ENCODE results near the gene BCOR.

BCOR gene

GRCh38 chrX:40062525-40063155 is 35.1 kb downstream of the BCOR start:
- TF ChIP-seq CTCF (conservative IDR thresholded peaks at IDR 0.05; ENCODE audit: low read depth, low read length) = no peak
- DNase-seq (ENCODE audit: low read depth) = no peak
- H3K4me3 ChIP-seq (ENCODE audit: low read depth, low read length) = no peak overlapping the region

GRCh38 chrX:40061871-40062524 is 35.8 kb downstream of the BCOR start:
- no peak for DNase-seq (ENCODE audit: low read depth)
- no peak overlapping the region for H3K4me3 ChIP-seq (ENCODE audit: low read depth, low read length)
- no peak for TF ChIP-seq CTCF (conservative IDR thresholded peaks at IDR 0.05; ENCODE audit: low read depth, low read length)

- H3K4me3 ChIP-seq (ENCODE audit: low read depth, low read length) = no peak overlapping the region
- no peak for TF ChIP-seq CTCF (conservative IDR thresholded peaks at IDR 0.05; ENCODE audit: low read depth, low read length)
- DNase-seq (ENCODE audit: low read depth) = no peak
Measured at GRCh38 chrX:40061005-40061404, 36.8 kb downstream of the BCOR start.

GRCh38 chrX:40060356-40060845 is 37.4 kb downstream of the BCOR start:
- TF ChIP-seq CTCF (conservative IDR thresholded peaks at IDR 0.05; ENCODE audit: low read depth, low read length) = no peak
- no peak overlapping the region for H3K4me3 ChIP-seq (ENCODE audit: low read depth, low read length)
- DNase-seq (ENCODE audit: low read depth) = no peak

GRCh38 chrX:40058719-40059118 is 39.0 kb downstream of the BCOR start:
- no peak for TF ChIP-seq CTCF (conservative IDR thresholded peaks at IDR 0.05; ENCODE audit: low read depth, low read length)
- H3K4me3 ChIP-seq (ENCODE audit: low read depth, low read length) = no peak overlapping the region
- DNase-seq (ENCODE audit: low read depth) = no peak

- TF ChIP-seq CTCF (conservative IDR thresholded peaks at IDR 0.05; ENCODE audit: low read depth, low read length) = peak; percentile 39
- no peak for DNase-seq (ENCODE audit: low read depth)
- no peak overlapping the region for H3K4me3 ChIP-seq (ENCODE audit: low read depth, low read length)
Measured at GRCh38 chrX:40057405-40057804, 40.4 kb downstream of the BCOR start.

- no peak overlapping the region for H3K4me3 ChIP-seq (ENCODE audit: low read depth, low read length)
- no peak for DNase-seq (ENCODE audit: low read depth)
- TF ChIP-seq CTCF (conservative IDR thresholded peaks at IDR 0.05; ENCODE audit: low read depth, low read length) = no peak
Measured at GRCh38 chrX:40056420-40056819, 41.3 kb downstream of the BCOR start.

All from choroid plexus epithelial cell (primary cell).